PFSK-1 (cell line): ENCODE measurements around the gene HECTD3.

Experiments
- FOXP2 ChIP-seq: optimal IDR thresholded peaks from 2 replicates; pipeline ENCODE3; 2011; ENCODE audit warnings: borderline replicate concordance, control low read depth, inconsistent platforms; ENCODE audit not compliant: insufficient read depth; ENCODE audit errors: extremely low read length, extremely low read depth
- POLR2AphosphoS5 ChIP-seq: IDR thresholded peaks from 2 replicates; pipeline ENCODE4 v1.6.1; 2012; ENCODE audit warnings: low read depth, mild to moderate bottlenecking, control low read depth, low read length, moderate library complexity
- SIN3A ChIP-seq: IDR thresholded peaks from 2 replicates; pipeline ENCODE4 v1.6.1; 2012; ENCODE audit warnings: mild to moderate bottlenecking, low read length, moderate library complexity, borderline replicate concordance; ENCODE audit not compliant: insufficient read depth
- TAF1 ChIP-seq: IDR thresholded peaks from 2 replicates; pipeline ENCODE4 v1.6.1; 2012; ENCODE audit warnings: low read length, control low read depth, borderline replicate concordance; ENCODE audit not compliant: insufficient read depth
- TF ChIP-seq, protein P1 (sequence below), 2 experiments: IDR thresholded peaks; 2 replicates each; pipeline versions ENCODE4 v1.6.1 to v1.8.0; 2011 to 2012; ENCODE audit warnings: low read depth in 2 of 2, low read length in 2 of 2, control low read depth in 1 of 2, inconsistent platforms in 1 of 2, mild to moderate bottlenecking in 1 of 2, moderate library complexity in 1 of 2; ENCODE audit not compliant: insufficient read depth in 1 of 2

The HECTD3 gene

DNA sequence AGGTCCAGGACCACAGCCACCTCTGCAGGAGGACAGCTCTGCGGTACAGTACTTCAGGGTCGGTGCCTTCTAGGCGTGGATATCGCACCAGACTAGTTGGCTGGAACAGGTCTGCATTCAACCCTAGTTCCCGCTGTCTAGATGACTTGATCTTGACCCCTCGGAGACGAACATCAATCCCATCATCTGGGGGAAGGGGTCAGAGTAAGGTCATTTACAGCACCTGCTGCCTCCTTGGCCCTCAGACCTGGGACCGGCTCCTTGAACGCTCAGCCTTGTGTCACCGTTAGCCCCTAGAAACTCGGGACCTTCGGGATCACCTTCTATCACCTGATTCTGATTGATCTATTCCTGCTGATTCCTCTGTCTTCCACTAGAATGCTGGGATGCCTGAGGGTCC, 2.6 kb downstream of the HECTD3 start:
- TF ChIP-seq POLR2AphosphoS5, result no peak
- TF ChIP-seq SIN3A, result no peak
- TF ChIP-seq TAF1, result no peak
- TF ChIP-seq, protein P1, sequence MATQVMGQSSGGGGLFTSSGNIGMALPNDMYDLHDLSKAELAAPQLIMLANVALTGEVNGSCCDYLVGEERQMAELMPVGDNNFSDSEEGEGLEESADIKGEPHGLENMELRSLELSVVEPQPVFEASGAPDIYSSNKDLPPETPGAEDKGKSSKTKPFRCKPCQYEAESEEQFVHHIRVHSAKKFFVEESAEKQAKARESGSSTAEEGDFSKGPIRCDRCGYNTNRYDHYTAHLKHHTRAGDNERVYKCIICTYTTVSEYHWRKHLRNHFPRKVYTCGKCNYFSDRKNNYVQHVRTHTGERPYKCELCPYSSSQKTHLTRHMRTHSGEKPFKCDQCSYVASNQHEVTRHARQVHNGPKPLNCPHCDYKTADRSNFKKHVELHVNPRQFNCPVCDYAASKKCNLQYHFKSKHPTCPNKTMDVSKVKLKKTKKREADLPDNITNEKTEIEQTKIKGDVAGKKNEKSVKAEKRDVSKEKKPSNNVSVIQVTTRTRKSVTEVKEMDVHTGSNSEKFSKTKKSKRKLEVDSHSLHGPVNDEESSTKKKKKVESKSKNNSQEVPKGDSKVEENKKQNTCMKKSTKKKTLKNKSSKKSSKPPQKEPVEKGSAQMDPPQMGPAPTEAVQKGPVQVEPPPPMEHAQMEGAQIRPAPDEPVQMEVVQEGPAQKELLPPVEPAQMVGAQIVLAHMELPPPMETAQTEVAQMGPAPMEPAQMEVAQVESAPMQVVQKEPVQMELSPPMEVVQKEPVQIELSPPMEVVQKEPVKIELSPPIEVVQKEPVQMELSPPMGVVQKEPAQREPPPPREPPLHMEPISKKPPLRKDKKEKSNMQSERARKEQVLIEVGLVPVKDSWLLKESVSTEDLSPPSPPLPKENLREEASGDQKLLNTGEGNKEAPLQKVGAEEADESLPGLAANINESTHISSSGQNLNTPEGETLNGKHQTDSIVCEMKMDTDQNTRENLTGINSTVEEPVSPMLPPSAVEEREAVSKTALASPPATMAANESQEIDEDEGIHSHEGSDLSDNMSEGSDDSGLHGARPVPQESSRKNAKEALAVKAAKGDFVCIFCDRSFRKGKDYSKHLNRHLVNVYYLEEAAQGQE (IDR thresholded peaks at IDR 0.05; ENCODE audit: insufficient read depth in 1 of 2, low read depth in 2 of 2, low read length in 2 of 2), result no peak
- TF ChIP-seq FOXP2, result no peak

DNA sequence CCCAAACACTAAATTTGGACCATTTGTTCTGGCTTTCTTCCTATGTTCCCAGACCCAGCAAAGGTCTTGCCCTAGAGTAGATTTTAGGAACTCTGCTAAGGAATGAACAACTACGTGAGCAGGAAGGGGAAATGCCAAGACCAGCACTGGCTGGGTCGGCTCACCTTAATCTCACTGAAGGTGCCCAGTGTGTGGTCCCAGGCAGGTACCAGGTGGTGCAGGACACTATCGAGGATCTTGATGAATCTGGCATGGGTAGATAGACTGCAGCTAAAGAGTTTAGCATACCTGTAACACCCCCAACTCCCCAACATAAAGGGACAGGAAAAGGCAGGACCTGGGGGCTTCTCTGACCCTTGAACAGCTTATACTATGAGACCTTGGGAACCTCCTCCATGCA, 3.0 kb downstream of the HECTD3 start:
- no peak for TF ChIP-seq FOXP2
- TF ChIP-seq, protein P1 (IDR thresholded peaks at IDR 0.05; ENCODE audit: insufficient read depth in 1 of 2, low read depth in 2 of 2, low read length in 2 of 2), result no peak
- TF ChIP-seq POLR2AphosphoS5, result no peak
- no peak for TF ChIP-seq TAF1

DNA sequence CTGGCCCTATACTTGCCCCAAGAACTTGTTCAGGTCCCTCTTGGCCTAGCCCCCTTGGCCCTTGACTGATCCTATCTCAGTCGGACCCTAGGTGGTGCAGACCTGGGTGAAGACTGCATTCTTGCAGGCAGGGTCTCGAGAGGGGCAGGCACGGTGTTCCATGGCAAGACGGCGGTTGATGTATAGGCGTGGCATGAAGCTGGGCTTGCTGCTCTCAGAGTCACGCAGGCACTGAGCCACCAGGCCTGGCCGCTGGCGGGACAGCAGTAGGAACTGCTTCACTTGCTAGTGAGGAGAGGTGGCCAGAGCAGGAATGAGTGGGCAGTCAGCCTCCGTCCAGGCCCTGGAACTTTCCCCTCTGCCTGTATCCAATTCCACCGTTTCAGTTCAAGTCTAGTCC, 3.8 kb downstream of the HECTD3 start:
- TF ChIP-seq, protein P1 (IDR thresholded peaks at IDR 0.05; ENCODE audit: insufficient read depth in 1 of 2, low read depth in 2 of 2, low read length in 2 of 2), result no peak
- TF ChIP-seq TAF1 (no peak), POLR2AphosphoS5 (no peak), FOXP2 (no peak), SIN3A (no peak)

DNA sequence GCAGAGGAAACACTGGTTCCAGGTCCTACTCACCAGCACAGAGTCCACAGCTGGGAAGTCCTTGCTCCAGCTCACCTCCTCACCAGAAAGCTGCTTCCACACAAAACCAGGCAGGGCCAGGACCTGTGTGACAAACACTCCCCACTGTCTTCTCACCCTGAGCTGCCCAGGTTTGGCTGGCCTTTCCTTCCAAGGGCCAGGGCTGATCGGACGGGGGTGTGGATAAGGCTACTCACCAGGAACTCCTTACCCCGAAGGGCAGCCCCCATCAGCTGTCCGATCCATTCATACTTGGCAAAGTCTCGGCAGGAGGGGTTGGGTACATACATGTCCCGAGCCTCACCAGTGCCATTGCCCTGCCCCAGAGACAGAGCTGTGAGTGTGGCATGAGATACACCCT, 5.4 kb downstream of the HECTD3 start:
- TF ChIP-seq SIN3A (no peak), FOXP2 (no peak), TAF1 (no peak), POLR2AphosphoS5 (no peak)
- TF ChIP-seq, protein P1 (IDR thresholded peaks at IDR 0.05; ENCODE audit: insufficient read depth in 1 of 2, low read depth in 2 of 2, low read length in 2 of 2), result no peak

DNA sequence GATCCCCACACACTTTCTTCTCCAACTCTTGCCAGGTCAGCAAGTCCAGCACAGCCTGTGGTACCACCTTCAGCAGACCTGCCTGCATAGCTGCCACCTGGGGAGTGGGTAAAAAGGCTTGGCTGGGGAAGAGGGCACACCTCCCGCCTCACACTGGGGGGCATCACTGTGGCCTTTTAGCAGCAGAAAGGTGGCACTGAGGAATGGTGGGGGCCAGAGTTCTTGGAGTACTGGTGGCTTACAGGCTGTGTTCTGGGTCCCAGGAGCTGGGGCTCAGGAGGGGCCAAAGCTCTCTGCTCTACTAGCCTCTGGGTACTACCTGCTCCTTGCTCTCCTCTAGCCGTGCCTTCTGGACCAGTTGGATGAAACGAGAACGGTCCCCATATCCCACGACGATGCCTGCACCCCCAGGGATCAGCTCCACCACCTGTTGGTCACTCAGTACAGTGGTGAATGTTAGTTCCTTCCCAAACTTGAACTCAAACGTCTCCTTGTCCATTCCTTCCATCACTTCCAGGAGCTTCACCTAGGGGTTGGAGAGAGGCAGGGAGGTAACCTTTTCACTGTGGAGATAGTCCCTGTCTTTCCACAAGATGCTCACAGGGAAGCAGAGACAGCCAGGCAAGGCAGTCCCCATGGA, 6.7 kb downstream of the HECTD3 start:
- TF ChIP-seq SIN3A (no peak), TAF1 (no peak)
- TF ChIP-seq, protein P1 (IDR thresholded peaks at IDR 0.05; ENCODE audit: insufficient read depth in 1 of 2, low read depth in 2 of 2, low read length in 2 of 2), result no peak
